DMS153 (cell line): ENCODE data around the gene TST.

ENCODE experiments used
- DNase-seq: peaks from one replicate; lab custom pipeline; 2025; lab: John Stamatoyannopoulos, UW

Gene TST

DNA sequence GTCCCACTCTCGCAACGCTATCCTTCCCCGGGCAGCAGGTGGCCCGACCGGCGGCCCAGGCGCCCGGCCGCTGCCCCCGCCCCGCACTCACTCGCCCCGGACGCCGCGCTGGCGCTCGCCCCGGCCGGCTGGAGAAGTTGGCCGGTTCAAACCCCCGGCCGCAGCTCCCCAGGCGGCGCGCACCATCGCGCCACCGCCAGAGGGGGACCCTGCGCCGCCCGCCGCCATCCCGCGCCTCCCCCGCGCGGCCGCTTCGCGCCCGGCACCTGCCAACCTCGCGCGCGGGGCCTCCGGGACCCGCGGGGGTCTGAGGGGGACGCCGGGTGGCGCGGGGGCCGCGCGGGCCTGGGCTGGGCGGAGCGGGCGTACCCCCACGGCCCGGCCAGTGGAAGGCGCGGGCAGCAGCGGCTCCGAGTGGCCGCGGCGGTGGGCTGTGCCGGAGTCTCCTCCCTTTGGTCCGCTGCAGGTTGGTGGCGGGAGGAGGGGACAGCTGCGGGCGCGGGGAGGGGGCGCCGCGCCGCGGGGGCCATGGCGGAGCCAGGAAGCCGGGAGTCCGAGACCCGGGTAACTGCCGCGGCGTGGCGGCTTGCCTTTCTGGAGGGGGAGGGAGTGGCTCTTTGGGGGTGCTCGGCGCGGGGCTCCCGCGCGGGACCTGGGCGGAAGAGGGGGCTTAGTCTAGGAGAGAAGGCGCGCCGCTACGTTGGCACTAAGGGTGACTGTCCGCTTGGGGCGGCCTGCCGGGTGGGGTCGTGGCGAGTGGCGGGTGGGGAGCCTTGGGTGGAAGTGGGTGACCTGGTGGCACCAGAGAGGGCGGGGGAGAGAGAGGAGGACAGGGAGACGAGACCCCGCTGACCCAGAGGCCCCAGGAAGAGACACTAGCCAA is at the start of gene TST, which contains the start of gene MPST:
Gene TST, minus strand, starts transcription at position 139 of the 883 bp plus-strand sequence. CDS start 715 bp downstream, outside the sequence.
Gene MPST, plus strand, starts transcription at position 434 of the 883 bp plus-strand sequence. Its CDS starts 95 bp downstream, at position 529.
- DNase-seq: peak; percentile 35

DNA sequence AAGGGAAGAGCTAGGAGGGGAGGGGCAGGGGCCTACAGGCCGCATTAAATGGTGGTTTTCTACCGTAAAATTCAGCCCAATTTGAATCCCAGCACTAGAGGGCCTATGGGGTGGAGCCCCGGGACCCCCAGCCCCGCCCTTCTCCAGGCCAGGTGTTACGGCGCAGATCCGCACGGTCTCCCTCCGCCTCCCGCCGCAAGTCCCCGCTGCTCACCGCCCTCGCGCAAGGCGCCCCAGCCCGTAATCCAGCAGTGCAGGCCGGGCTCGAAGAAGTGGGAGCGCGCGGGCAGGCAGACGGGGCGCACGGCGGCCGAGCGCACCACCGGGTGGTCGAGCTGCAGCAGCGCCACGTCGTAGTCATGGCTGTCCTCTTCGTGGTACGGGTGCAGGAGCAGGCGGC is 49.6 kb upstream of the TST start:
- no peak for DNase-seq

DNA sequence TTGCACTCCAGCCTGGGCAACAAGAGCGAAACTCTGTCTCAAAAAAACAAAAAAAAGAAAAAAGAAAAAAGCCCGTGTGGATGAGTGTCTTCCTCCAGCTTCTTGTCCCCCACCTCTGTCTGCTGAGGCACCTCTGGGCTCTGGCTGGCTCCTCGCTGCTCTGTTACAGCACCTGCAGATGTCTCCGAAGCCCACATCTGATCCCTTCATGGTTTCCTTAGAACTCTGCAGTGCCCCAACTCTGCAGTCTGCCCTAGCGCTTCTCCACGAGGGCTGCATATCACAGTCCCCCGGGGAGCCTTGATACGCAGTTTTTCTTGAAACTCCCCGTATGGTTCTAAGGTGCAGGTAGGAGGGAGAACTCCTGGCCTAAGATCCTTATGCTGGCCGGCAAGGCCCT is 48.2 kb upstream of the TST start:
- DNase-seq: no peak

DNA sequence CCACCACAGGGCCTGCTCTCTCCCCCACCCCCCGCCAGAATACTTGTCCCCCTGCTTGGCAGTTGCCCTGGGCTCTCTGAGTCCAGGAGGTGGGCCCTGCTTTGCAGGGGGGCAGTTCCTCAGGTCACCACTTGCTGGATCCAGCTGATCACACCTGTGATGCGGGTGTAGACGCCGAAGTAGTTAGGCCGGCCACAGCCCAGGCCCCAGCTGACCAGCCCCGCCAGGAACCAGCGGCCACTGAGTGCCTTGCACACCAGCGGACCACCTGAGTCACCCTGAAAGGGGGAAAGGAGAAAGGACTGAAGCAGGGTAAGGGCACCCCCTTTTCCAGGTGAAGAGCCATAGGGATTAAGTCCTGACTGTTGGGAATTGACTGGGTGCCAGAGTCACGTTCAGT is 46.7 kb upstream of the TST start:
- no peak for DNase-seq

DNA sequence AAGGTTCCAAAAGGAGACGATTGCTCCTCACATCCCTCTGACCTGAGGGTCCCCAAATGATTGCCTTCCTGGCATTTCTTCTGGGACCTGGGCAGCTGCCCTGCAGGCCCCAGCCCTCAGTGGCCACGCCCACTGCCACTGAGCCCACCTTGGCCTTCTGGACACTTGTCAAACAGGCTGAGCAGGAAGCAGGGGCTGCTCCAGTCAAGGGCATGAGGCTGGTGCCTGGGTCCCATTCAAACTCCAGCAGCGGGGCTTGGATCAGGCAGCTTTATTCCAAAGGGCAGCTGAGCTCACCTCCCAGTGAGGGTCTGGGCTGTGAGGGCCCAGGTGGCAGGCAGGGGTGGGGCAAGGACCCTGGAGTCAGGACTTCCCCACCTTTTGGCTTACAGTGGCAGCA is 45.9 kb upstream of the TST start:
- DNase-seq: no peak

DNA sequence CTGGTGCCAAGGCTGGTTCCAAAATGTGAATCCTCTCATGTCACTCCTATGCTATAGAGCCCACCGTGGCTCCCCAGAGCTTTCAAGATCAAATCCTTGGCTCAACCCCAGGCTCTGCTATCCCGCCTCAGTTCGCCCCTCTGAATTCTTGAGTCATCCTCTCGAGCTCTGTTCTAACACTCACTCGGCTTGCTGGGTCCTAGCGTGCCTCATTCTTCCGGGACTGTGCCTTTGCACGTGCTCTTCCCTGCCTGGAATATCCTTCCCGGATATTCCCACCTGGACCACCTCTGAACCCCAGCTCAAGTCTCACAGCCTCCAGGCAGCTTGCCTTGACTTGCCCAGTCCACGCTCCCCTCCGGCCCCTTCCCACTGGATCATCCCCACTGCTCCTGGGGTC is 45.3 kb upstream of the TST start:
- no peak for DNase-seq

DNA sequence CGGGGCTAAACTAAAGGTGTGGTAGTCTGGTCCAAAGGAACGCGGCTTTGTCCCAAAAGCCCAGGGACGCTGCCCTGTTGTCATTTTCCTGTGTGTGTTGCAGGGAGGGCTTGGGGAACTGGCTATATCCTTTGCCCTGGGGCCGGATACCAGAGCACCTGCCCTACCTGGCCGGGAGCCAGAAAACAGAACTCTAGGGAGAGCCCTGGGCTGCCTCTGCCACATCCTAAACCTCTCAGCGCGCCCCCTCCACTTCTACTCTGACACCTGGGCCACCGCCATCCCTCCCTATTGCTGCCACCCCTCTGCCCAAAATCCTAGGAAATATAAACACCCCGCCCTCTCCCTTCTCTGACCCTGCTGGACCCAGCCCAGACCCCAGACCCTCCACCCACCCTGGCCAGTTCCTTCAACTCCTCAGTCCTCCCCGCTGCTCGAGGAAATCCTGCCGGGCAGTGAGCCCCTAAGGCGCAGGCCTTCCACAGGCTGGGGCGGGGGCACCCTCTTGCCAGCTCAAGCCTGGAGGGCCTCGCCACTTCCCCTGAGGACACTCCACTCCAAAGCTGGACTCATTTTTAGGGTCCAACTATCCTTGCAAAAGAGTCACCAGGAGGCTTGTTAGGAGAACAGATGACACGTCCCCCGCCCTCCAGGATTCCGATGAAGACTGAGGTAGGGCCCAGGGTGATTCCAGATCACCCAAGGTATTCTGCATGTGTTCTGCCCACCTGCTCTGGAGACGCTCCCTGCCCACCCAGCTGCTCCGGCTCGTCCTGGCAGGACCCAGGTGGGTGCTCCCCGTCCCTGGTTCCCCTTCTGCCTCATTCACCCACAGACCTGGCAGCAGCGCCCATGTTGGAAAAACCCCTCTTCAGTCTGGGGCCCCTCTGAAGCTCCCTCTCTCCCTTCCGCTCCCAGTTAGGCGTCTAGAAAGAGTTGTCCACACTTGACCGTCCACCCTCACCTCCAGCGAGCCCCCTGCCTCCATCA is 44.5 kb upstream of the TST start:
- DNase-seq: peak; percentile 69

DNA sequence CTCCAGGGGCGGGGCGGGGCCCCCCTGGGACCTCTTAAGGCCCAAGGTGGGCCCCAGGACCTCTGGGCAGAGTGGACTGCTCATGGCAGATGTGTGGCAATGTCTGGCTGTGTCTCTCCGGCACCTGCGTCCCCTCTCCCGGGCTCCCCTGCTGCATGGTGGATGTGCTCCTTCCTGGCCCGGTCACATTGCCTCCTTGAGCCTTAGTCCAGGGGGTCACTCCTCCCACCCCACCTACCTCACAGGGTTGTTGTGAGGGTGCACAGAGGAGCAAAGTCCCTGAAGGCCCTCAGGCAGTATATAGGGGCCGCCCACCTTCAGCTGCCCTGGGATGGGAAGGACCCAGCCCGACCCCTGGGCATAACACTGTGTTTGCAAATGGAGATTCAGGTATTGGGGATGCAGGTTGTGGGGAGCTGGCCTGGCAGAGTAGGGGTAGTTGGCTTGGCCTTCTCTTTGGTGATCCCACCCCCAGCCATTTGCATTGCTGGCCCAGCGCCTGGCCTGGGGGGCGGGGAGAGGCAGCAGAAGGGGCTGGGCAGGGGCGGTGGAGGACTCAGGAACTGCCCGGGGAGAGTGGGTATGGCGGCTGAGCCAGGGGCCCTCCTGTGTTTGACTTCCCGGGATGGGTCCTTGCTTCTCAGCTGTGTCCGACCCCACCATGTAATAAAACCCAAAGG is 43.6 kb upstream of the TST start:
- DNase-seq: no peak

DNA sequence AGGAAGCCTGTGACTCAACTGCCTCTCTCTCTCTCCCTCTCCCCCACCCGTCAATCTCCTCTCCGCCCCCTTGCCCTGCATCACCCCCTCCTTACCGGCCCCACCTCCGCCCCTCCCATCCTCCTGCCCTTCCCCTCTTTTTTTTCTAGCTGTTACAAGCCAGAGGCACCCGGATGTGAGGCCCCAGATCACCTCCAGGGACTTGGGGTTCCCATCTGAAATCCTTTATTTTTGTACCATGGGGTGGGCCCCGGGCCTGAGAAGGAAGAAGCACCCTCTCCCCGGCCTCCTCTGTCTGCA is 43.1 kb upstream of the TST start:
- no peak for DNase-seq

DNA sequence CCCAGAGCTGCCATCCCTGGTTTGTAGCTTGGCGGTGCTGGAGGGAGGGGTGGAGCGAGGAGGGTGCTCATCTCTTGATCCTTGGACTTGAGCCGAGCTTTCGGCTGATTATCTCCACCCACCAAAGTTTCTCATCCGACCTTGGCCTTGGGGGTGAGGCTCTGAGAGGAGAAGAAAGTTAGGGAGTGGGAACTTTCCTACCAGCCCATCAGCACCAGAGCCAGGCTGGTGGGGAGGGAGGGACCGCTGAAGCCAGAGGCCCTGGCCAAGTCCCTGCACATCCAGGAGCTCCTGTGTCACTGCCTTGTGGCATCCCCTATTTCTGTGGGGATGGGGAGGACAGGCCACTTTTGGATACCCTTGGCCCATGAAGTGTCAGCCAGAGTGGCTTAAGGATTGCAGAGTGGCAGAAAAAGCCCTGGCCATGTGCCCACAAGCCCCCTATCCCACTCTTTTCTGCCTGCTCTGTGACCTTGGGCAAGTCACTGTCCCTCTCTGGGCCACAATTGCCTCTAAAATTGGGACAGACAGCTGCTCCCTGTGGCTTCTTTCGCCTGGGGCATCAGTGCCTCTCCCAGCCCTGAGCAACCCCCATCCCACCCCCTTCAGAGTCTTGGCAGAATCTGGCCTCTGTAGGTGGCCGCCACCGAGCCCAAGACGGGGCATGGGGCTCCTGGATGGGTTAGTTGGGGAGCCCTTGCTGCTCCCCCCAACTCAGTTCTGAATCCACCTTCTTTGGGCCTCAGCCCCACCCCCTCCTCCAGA is 42.5 kb upstream of the TST start:
- DNase-seq: no peak

DNA sequence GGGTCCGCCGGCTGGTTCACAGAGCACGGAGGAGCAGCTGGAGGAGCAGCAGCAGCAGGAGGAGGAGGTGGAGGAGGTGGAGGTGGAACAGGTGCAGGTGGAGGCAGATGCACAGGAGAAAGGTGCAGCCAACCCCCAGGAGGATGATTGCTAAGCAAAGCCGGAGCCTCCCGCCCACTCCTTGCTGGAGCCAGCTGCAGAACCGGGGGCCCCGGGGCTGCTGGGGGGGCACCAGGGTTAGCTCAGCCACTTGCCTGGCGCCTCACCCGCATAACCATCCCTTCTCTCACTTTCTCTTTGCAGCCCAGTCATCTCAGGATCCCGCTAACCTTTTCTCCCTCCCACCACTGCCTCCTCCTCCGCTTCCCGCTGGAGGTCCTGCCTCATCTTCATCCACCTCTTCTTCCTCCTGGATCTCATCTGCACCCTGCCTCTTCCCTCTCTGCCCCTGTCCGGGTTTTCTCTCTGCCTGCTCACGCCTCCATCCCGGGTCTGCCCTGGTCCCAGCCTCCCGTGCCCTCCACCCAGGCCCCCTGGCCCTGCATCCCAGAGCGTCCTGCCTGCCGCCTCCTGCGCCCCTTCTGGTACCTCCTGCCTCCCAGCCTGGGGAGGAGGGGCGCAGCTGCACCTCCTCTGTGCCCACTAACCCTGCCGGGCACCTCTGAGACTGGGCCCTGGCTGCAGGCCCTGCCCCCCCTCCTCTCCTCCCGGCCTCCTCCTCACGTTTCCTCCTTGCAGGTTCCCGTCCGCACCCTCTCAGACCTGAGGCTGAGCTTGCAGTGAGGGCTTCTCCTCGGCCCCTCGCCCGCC is 41.8 kb upstream of the TST start:
- DNase-seq: no peak

DNA sequence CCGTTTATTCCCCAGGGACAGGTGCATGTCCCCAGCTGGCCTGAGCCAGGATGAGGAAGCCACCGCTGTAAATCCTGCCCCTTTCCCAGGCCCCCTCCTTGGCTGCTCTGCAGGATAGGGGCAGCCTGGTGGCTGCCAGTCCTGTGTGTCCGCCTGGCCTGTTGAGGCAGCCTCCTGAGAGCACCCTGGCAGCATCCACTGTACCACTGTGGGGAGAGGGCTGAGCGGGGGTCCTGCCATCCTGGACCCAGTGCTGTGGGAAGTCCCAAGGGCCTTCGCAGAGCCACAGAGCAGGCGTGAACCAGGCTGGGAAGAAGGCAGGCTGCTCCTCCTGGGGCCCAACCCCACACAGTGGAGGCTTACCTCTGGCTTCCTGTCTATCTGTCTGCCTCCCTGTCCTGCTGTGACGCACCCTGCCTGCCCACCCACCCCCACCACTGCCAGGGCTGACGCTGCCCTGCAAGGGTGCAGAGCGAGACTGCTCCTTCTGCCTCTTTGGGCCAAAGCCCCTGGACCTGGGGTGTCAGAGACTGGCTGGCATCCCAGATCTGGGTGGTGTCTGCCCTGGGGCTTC is 40.7 kb upstream of the TST start:
- DNase-seq: no peak

DNA sequence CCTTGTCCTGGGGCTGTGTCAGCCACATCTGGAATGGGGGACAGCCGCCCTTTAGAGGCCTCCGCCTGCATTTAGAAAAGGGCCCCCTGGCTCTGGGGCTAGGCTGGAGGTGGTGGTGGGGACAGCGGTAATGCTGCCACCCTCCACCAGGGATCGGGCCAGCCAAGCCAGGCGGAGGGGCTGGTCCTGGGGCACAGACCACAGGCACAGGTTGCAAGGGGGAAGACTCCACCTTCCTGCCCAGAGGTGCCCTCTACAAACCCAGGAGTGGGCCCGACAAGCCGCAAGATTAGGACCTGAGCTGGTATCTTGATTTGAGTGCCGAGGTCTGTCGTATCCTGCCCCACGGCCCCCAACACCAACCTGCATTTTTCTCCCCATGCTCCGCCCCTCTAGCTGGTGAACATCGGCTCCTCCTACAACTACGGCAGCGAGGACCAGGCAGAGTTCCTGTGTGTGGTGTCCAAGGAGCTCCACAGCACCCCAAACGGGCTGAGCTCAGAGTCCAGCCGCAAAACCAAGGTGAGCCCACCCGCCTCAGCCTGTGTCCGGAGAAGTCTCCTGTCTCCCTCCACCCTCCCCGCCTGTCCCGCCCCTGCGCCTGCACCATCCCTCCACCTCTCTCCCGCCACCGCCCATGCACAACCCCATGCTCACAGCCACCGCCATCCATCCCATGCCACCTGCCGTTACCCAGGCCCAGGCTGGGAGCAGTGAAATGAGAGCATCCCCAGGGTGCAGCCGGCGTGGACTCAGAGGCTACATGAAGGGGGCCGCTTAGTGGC is 39.9 kb upstream of the TST start:
- DNase-seq: no peak

DNA sequence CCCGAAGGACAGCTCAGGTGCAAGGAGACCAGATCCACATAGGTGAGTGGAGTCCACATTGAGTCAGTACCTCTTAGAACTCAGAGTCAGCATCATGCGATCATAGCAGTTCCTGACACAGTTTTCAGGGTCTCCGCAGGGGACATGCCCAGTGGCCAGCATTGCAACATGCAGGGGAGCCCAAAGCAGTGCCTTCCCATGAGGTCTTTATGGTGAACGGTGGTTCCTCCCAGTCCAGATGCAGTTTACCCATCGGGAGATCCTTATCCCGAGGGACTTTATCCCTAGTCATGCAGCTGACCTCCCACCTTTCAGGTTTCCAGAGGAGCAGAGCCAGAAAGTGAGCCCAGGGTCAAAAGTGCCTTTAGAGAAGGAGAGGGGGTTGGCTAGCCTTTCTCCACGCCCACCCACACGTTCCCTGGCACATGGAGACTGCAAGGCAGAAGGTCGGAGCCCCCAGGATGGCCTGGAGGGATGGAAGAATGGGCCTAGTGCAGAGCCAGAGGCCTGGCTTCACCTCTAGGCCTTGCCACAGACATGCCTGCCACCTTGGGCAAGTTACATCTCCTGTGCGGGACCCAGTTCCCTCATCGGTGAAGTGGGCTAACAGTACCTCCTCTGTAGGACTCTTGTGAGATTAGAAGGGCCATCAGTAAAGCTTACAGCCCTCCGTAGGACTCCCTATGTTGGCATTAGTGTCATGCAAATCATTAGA is 38.7 kb upstream of the TST start:
- DNase-seq: no peak

DNA sequence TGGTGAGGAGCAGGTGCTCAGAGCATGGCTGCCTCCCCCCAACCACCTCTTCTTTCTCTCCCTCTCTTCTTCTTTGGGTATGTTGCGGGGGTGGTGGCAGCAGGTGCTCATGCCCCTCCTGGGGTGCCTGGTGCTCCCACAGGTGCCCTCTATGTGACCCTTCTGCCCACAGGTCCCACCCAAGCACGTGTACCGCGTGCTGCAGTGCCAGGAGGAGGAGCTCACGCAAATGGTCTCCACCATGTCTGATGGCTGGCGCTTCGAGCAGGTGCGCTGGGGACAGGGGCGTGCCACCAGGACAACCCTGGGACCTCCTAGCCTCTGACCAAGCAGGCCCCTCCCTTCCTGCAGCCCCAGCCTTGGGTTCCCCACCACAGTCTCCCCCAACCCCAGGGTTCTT is 38.0 kb upstream of the TST start:
- DNase-seq: no peak

DNA sequence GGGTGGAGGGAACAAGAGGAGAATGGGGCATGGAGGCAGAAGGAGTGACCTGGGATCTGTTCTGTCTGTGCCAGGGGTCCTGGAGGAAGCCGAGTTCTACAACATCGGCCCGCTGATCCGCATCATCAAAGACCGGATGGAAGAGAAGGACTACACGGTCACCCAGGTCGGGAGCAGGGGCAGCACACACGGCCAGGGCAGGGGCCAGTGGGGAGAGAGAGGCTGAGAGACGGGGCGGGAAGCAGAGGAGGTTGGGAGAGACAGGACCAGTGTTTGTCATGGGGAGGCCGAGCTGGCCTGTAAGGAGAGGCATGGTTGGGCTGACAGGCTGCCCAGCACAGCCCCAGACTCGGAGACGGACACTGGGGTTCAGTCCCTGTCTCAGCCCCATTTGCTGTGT is 37.0 kb upstream of the TST start:
- no peak for DNase-seq

DNA sequence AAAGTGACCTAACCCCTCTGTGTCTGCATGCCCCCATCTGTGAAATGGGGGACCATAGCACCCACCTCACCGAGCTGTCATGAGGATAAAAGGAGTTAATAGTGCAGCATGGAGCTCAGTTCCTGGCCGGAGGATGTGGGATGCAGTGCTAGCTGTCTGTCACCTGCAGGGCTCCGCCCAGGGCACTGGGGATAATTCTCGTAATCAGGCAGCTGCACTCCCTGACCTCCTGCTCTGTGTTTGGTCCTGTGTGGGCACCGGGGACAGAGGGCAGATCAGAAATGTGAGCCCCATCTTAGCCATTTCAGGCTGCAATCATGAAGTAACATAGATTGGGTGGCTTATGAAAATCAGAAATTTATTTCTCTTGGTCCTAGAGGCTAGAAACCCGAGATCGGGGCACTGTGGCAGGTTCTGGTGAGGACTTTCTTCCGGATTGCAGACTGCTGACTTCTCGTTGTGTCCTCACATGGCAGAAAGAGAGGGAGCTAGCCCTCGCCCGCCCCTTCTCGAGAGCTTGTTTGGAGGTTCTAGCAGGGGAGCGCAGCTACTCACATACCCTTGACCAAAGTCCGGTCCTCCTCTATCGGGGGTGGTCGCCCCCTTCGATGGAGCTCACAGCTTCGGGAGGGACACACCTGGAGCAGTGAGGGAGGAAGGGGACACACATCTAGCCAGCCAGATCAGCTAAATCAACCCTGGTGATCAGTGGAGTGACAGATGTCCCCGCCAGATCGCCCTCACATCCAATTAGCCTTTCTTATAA is 35.5 kb upstream of the TST start:
- no peak for DNase-seq

DNA sequence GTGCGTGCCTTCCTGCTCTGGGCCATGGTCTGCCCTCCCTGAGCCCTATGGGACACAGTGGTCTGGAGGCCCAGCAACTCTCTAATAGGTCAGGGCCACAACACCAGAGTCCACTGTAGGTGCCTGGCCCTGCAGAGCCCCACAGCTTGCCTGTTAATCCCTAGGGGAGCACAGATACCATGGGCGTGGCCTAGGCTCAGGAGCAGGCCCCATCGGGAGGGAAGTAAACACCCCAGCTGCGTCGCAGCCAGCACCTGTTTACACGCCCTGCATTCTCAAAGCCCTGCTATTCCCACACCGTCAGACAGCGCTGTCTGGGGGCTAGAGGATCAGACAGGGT is 34.8 kb upstream of the TST start:
- DNase-seq: peak; percentile 70
